OCI-LY3 (cell line): ENCODE data around the gene ACE.

Source experiments
- EZH2phosphoT487 ChIP-seq: fragments of 200-600 bp; shearing (Covaris generic); IDR thresholded peaks from 2 replicates; pipeline ENCODE4 v1.6.1; 2018; ENCODE audit warnings: antibody characterized with exemption, mixed run types, low read depth
- TF ChIP-seq, protein P1 (sequence below): fragments of 200-600, 300-600 bp; sonication (generic); IDR thresholded peaks from 2 replicates; pipeline ENCODE4 v1.5.1; 2014; ENCODE audit warnings: antibody characterized with exemption, low read length, low read depth

DNA sequence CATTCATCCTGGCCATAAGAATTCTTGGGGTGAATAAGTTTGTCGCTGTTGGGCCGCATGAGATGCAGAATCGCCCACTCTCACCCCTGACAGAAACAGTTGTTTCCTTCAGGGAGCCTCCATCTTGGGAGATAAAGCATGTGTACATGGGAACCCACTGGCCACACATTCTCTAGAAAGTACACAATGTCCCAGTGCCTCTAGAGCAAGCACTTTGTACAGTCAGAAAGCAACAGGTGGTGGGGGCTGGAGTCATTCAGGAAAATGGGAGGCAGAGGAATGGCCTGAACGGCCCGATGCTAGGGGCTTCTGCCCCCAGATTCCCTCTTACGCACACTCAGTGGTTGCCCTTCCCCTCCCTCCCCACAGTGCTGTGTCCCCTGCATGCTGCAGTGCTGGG lies 16.1 kb downstream of the ACE start:
- TF ChIP-seq, protein P1, sequence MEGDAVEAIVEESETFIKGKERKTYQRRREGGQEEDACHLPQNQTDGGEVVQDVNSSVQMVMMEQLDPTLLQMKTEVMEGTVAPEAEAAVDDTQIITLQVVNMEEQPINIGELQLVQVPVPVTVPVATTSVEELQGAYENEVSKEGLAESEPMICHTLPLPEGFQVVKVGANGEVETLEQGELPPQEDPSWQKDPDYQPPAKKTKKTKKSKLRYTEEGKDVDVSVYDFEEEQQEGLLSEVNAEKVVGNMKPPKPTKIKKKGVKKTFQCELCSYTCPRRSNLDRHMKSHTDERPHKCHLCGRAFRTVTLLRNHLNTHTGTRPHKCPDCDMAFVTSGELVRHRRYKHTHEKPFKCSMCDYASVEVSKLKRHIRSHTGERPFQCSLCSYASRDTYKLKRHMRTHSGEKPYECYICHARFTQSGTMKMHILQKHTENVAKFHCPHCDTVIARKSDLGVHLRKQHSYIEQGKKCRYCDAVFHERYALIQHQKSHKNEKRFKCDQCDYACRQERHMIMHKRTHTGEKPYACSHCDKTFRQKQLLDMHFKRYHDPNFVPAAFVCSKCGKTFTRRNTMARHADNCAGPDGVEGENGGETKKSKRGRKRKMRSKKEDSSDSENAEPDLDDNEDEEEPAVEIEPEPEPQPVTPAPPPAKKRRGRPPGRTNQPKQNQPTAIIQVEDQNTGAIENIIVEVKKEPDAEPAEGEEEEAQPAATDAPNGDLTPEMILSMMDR: no peak
- no peak for TF ChIP-seq EZH2phosphoT487
